Suprapubic skin (tissue), 4 donors: Measurements from ENCODE around the gene LGALS9C. TPM values are rescaled to one million over a fixed set of nuclear protein-coding genes. Genes with fewer than 3 reads are reported as not detected.
"Not testable (repeated sequence)": the region's sequence is repeated elsewhere in the genome, so short reads cannot be mapped to it uniquely, and the experiment has no call there.

Source experiments
- DNase-seq, 2 donors: peaks; one replicate each; pipeline ENCODE4 v3.0.0-alpha.2; 2019; ENCODE audit warnings: low spot score in 2 of 2
- H3K27ac ChIP-seq: fragments of 200-600 bp; sonication (generic); one replicate; pipeline ENCODE4 v1.5.1; 2019
- H3K27me3 ChIP-seq: fragments of 200-600 bp; sonication (generic); one replicate; pipeline ENCODE4 v1.5.1; 2019
- H3K36me3 ChIP-seq: fragments of 200-600 bp; sonication (generic); one replicate; pipeline ENCODE4 v1.5.1; 2019
- H3K4me1 ChIP-seq: fragments of 200-600 bp; sonication (generic); one replicate; pipeline ENCODE4 v1.5.1; 2019
- H3K4me3 ChIP-seq: fragments of 200-600 bp; sonication (generic); one replicate; pipeline ENCODE4 v1.5.1; 2019; ENCODE audit warnings: mild to moderate bottlenecking
- H3K9me3 ChIP-seq: fragments of 200-600 bp; sonication (generic); one replicate; pipeline ENCODE4 v1.5.1; 2019
- WGBS: methylation state at CpG from one replicate; pipeline ENCODE4 v1.1.5; 2018; 5-methylcytosine and 5-hydroxymethylcytosine counted together
- total RNA-seq, 4 donors: library from RNA; depleted of rRNA; stranded (reverse); fragments of >200 nt; gene quantifications; one replicate each; pipeline ENCODE4 v1.1.0, GENCODE V29; 2016

Gene LGALS9C
- total RNA-seq, 4 donors from 2014 or later, result 0.25 TPM; not detected in 3

GRCh38 chr17:18528899-18529500 lies 52.4 kb downstream of the LGALS9C start:
- H3K27me3 ChIP-seq, H3K4me3 ChIP-seq, H3K9me3 ChIP-seq, H3K27ac ChIP-seq, DNase-seq, H3K4me1 ChIP-seq, H3K36me3 ChIP-seq: not testable (repeated sequence)
- WGBS, result 82% methylated on average over 4 of the region's 4 CpGs

GRCh38 chr17:18530405-18530804 lies 53.8 kb downstream of the LGALS9C start:
- H3K4me3 ChIP-seq, H3K27me3 ChIP-seq, H3K9me3 ChIP-seq, H3K4me1 ChIP-seq, DNase-seq, H3K36me3 ChIP-seq, H3K27ac ChIP-seq: not testable (repeated sequence)

- not testable (repeated sequence) for H3K9me3 ChIP-seq, DNase-seq, H3K4me1 ChIP-seq, H3K4me3 ChIP-seq, H3K27ac ChIP-seq, H3K36me3 ChIP-seq, H3K27me3 ChIP-seq
- 34% methylated on average over 5 of the region's 5 CpGs for WGBS
These were observed 65.6 kb downstream of the LGALS9C start for GRCh38 chr17:18542234-18542633.

GRCh38 chr17:18542907-18543306 lies 66.3 kb downstream of the LGALS9C start:
- not testable (repeated sequence) for H3K27ac ChIP-seq, H3K27me3 ChIP-seq, H3K4me1 ChIP-seq, H3K36me3 ChIP-seq, DNase-seq, H3K9me3 ChIP-seq, H3K4me3 ChIP-seq
- 66% methylated on average over 4 of the region's 5 CpGs for WGBS

Other genes with a start within 250 kb of the LGALS9C start
- gene FLII, start 218.1 kb upstream of the LGALS9C start, total RNA-seq, result 100 to 1,000 TPM; 254 to 350 (median 291) TPM
- 10 to 100 TPM; 19.5 to 39.2 (median 27.5) TPM for gene MIEF2, start 216.1 kb upstream of the LGALS9C start, total RNA-seq
- 10 to 100 TPM; 22.9 to 47.2 (median 27.5) TPM for gene TOP3A, start 161.8 kb upstream of the LGALS9C start, total RNA-seq
- 10 to 100 TPM; 16.7 to 25.5 (median 22.4) TPM for gene SMCR8, start 161.5 kb upstream of the LGALS9C start, total RNA-seq
- 10 to 100 TPM; 37.8 to 56.0 (median 49.2) TPM for gene SHMT1, start 113.2 kb upstream of the LGALS9C start, total RNA-seq
- gene EVPLL, start 99.0 kb upstream of the LGALS9C start, total RNA-seq, result 10 to 100 TPM in 2 of 4 donors, 1 to 10 TPM in 2; 3.7 to 15.6 (median 9.2) TPM
- not detected for gene TBC1D28, start 167.6 kb downstream of the LGALS9C start, total RNA-seq
- gene FOXO3B, start 205.5 kb downstream of the LGALS9C start, total RNA-seq, result 10 to 100 TPM in 1 of 4 donors, 1 to 10 TPM in 3; 4.6 to 13.4 (median 7.4) TPM